ENCODE results near the gene RGS12.

RGS12 gene

GRCh38 chr4:3255611-3256186 is 37.1 kb upstream of the RGS12 start:
- no peak for DNase-seq

DNA sequence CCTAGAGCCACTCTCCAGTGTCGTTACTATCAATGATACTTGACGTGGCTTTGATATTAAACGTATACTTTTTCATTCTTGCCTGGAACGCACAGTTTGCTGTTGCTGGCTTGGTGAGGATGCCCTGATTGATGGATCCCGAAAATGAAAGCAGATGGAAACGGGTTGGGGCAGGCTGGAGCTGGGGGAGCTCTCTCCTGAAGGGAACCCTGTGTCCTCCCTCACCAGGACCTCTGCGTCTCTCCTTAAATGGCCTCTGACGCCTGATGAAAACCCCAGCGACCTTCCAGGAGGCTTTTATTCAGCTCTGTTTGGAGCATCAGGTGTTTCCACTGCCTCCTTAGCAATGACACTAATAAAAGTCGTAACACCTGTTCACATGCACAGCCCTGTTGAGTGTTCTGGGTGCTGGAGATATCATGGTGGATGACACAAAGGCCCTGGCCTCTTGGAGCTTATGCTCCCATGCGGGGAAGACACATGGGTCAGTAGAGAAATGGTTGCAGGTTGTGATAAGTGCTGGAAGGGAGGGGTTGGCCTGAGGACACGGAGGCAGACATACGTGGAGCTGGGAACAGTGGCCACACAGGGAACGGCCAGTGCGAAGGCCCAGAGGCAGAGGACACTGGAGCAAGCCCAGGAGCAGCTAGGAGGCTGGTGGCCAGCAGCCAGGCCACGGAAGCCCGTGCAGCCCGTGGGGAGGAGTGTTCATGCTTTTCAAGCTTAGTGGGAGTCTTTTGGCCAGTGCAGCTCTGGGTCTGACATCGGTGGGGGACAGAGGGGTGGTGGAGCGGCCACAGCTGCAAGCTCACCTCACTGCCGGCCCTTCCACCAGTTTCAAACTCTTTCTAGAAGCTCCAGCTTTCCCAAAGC is 36.4 kb upstream of the RGS12 start:
- DNase-seq = no peak

- DNase-seq = peak; percentile 52
These were observed 35.7 kb upstream of the RGS12 start for GRCh38 chr4:3257103-3257555.

GRCh38 chr4:3257556-3258482 is 35.0 kb upstream of the RGS12 start:
- peak; percentile 29 for DNase-seq

- DNase-seq = no peak
These were observed 31.2 kb upstream of the RGS12 start for GRCh38 chr4:3261411-3262207.

DNA sequence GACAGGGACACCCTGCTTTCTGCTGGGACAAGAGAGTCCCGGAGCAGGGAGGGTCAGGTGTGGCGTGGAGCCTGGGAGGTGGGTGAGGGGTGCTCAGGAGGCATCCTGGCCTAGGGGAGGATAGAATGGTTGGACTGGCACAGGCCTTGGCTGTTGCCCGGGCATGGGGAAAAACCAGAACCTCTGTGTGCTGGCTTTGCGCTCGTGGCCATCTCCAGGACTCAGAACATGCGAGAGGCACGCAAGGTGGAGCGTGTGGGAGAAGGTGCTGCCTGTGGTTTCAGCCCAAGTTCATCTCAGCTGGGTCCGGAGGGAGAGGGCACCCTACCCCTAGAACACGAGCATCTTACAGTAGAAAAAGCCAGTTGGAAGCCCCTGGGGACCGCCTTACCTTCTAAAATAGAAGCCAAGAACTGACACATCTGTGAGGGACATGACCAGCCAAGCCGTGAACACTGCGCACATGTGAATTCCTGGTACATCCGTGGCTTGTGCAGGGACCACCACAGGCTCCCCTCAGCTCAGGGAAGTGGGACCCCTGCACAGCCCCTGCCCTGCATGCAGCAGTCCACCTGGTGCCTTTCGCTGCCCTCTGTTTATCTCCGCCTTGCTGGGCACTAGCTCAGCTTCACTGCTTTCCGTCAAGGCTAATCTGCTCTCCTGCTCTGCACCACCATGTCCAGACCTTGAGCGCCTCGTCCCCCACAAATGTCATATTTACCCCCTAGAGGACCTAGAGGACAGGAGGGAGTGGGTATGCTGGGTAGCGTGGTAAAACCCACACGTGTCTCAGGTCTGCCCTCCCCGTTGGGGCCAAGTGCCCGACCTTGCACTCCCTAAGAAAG is 30.4 kb upstream of the RGS12 start:
- no peak for DNase-seq

- no peak for DNase-seq
These were observed 29.6 kb upstream of the RGS12 start for GRCh38 chr4:3263053-3263875.

DNA sequence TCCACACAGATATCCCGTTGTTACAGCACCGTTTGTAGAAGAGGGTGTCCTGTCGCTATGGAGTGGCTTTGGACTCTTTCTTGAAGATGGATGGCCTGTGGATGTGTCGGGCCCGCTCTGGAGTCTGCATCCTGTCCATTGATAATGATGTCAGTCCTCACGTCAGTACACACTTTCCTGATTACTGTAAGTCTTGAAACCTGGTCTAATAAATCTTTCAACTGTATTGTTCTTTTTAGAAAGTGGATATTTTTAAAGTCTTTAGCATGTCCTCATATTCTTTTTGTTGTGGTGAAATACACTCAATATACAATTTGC is 29.0 kb upstream of the RGS12 start:
- DNase-seq = no peak

DNA sequence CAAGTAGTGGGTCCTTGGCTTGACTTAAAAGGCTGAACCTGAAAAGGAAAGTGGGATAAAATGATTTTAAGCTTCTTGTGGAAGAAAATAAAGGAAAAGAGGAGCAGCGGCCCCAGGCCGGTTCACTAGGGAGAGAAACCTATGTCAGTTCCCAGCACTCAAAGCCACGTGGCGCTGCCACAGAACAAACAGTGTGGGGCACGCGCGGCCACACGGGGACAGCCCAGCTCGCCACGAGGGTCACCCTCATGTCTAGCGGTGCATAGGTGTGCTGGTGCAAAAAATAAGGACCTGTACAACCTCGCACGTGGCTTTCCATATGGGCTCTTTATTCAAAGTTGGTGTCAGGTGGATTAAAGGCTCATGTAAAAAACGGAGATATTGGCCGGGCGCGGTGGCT is 26.7 kb upstream of the RGS12 start:
- DNase-seq = no peak

DNA sequence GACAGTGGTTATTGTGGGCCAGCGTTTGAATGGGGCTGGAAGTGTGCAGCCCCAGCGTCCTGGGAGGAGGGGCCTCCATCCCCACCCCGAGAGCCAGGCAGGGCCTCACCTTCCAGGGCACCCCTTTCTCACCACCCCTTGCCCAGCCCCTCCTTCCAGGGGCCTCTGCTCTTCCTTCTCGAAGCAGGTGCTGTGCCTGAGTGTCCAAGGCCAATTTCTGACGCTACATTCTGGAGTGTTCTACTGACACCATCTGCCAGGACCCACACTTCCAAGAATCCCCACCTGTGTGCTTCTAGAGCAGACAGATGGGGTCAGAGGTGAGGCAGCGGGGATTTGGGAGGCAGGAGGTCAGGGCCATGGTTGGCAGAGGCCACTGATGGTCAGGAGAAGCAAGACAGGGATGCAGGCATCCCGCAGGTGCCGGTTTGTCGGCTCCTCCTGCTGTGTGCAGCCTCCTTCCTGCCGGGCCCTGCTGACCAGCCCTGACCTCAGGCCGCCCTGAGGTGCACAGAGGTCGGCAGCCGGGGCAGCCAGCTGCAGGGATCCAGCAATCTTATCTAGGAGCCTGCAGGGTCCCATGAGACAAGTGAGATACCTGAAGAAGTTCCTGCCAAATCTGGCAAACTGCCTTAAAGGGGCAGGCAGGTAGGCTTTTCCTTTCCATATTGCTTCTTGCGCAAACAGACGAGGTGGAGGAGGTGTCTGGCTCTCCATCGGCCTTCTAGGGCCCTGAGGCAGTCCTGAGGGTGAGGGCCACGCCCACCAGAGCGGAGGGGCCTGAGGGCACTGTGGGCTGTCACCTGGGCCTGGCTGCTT is 25.0 kb upstream of the RGS12 start:
- DNase-seq = no peak

- DNase-seq = no peak
These were observed 24.3 kb upstream of the RGS12 start for GRCh38 chr4:3268395-3269104.

- DNase-seq = no peak
These were observed 23.5 kb upstream of the RGS12 start for GRCh38 chr4:3269105-3269927.

DNA sequence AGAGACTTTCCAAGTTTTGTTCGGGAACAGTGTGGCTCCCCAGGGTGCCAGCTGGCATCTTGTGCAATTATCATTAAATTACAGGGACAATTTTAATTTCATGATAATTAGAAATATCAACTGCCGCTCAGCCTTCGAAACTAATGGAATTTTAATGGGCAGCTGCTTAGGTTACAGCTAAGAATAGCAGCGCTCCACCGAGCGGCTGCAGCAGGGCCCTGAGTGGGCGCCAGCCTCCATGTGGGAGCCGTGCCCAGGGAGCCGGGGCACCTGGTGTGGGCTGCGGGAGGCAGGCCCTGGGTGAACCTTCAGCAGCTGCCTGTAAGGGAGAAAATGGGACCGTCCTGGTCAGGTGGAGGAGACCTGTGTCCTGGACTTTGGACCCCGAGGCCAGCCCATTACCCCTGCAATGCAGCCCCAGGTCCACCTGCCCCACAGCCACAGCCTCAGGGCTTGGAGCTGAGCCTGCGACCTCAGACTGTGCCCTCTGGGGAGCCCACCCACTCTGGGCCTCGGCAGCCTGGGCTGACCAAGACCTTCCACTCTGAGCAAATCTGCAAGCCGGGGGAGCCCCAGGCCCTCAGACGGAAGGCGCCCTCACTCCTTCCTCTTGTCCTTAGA is 22.7 kb upstream of the RGS12 start:
- no peak for DNase-seq

GRCh38 chr4:3271131-3271530 is 21.7 kb upstream of the RGS12 start:
- DNase-seq = no peak

DNA sequence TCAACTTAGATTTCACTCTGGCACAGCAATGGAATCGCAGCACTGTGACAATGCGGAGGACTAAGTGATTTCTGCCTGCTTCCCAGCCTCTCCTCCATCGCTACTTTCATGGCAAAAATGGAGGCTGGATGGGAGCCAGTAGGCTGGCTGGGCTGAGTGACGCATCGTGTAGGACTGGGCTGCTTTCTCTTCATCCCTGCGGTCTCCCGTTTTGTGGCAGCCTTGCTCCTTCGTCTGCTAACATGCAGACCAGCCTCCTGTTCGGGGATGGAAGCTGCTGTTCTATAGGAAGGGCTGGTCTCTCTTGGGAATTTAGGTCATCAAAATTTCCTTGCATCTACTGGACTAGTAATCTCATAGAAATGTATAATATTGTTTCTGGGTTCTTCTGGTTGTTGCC is 15.8 kb upstream of the RGS12 start:
- DNase-seq = no peak

- DNase-seq = no peak
These were observed 12.4 kb upstream of the RGS12 start for GRCh38 chr4:3280466-3280865.

- DNase-seq = no peak
These were observed 9.3 kb upstream of the RGS12 start for GRCh38 chr4:3283483-3283882.

DNA sequence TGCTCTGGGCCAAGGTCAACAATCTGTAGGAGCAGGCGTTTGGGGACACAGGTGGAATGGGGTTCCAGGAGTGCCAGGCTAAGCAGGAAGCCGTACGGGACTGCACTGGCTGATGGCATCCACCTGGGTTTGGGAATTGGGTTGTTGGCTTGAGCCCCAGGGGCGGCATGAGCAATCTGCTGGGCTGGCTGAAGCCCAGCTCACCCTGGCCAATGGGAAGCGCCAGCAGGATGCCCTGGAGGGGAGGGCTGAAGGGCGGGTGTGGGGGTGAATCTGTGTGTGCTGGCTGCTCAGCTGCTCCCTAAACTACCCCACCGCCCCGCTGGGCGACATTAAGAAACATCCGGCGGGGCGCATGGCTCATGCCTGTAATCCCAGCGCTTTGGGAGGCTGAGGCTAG is 8.9 kb upstream of the RGS12 start:
- DNase-seq = no peak

Data from NCI-H510A treated with DMSO at 0.1 percent for 48 hours (cell line).